Subcutaneous abdominal adipose tissue (tissue), 5 donors: ENCODE results near the gene TCEA2.

ENCODE experiments used
- H3K27ac ChIP-seq: one replicate; pipeline ENCODE4 v1.7.0; 2013; ENCODE audit warnings: low read depth, mild to moderate bottlenecking, inconsistent platforms, low read length, moderate library complexity
- H3K27me3 ChIP-seq, 5 donors: one replicate each; pipeline ENCODE4 v1.7.0; 2013; ENCODE audit warnings: low read length in 5 of 5, inconsistent platforms in 1 of 5; ENCODE audit not compliant: control insufficient read depth in 5 of 5, insufficient read depth in 4 of 5
- H3K36me3 ChIP-seq, 5 donors: one replicate each; pipeline ENCODE4 v1.7.0; 2013; ENCODE audit warnings: low read length in 5 of 5; ENCODE audit not compliant: control insufficient read depth in 5 of 5, insufficient read depth in 5 of 5
- H3K4me1 ChIP-seq, 5 donors: one replicate each; pipeline ENCODE4 v1.7.0; 2013; ENCODE audit warnings: low read length in 5 of 5, mild to moderate bottlenecking in 3 of 5, moderate library complexity in 1 of 5; ENCODE audit not compliant: control insufficient read depth in 5 of 5, insufficient read depth in 5 of 5
- H3K4me3 ChIP-seq, 5 donors: one replicate each; pipeline ENCODE4 v1.7.0; 2013; ENCODE audit warnings: low read length in 5 of 5, low read depth in 1 of 5
- H3K9ac ChIP-seq, 5 donors: one replicate each; pipeline ENCODE4 v1.7.0; 2013; ENCODE audit warnings: low read length in 5 of 5, mild to moderate bottlenecking in 4 of 5, moderate library complexity in 3 of 5
- H3K9me3 ChIP-seq, 5 donors: one replicate each; pipeline ENCODE4 v1.7.0; 2013; ENCODE audit warnings: low read length in 5 of 5; ENCODE audit not compliant: control insufficient read depth in 5 of 5
- donor health status: healthy.
- donor health status: healthy.
- donor health status: healthy.
- donor health status: healthy.
- donor health status: healthy.

The TCEA2 gene

DNA sequence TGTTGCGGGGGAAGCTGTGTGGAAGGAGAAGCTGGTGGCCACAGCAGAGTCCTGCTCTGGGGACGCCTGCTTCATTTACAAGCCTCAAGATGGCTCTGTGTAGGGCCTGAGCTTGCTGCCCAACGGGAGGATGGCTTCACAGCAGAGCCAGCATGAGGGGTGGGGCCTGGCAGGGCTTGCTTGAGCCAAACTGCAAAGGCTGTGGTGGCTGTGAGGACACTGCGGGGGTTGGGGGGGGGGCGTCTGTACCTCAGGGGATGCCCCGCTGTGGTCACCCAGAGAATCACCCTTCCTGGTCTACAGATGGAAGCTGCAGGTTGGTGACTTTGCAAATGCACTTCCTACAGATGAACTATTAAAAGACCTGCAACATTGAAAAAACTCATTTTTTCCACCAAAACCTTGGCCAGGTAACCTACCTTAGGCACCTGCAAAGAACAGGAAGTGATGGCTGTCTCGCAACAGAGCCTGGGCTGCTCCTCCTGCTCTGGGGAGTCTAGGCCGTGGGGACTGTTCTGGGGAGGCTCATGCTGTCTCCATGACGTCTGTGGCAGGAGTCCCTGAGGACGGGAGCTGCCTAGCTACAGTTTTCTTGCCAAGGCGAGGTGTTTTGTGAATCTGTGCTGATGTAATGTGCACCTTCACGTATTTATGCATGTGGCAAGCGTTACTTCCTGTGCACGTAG lies 37.0 kb downstream of the TCEA2 start:
- H3K36me3 ChIP-seq = peaks cover 0 to 17% (median 11%) of the 10 kb centered on the region in 5 donors
- H3K4me1 ChIP-seq = peaks cover 0 to 11% (median 7%) of the 10 kb centered on the region in 5 donors
- no peak overlapping the region for H3K9ac ChIP-seq
- H3K4me3 ChIP-seq = no peak overlapping the region
- no peak overlapping the region for H3K27ac ChIP-seq
- H3K27me3 ChIP-seq = peaks cover 5 to 42% (median 33%) of the 10 kb centered on the region in 5 donors
- H3K9me3 ChIP-seq = no peaks in the 10 kb centered on the region

DNA sequence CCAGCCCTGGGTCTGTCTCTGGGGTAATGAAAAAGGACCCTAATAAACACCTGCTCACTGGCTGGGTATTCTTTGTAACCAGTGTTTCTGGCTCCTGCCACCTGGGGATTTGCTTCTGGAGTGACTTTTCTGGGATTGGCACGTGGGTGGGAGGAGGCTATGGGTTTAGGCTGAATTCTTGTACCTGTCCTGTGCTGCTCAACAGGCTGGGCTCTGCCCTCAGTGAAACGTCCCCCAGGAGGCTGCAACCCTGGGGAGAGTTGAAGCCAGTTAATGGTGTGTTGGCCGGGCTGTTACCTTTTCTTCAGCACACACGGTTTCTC lies 37.5 kb downstream of the TCEA2 start:
- no peak overlapping the region for H3K27ac ChIP-seq
- H3K4me1 ChIP-seq = peaks cover 0 to 11% (median 7%) of the 10 kb centered on the region in 5 donors
- no peak overlapping the region for H3K4me3 ChIP-seq
- H3K27me3 ChIP-seq = peaks cover 5 to 43% (median 35%) of the 10 kb centered on the region in 5 donors
- H3K9me3 ChIP-seq = no peaks in the 10 kb centered on the region
- H3K9ac ChIP-seq = no peak overlapping the region
- H3K36me3 ChIP-seq = peaks cover 0 to 17% (median 11%) of the 10 kb centered on the region in 5 donors

DNA sequence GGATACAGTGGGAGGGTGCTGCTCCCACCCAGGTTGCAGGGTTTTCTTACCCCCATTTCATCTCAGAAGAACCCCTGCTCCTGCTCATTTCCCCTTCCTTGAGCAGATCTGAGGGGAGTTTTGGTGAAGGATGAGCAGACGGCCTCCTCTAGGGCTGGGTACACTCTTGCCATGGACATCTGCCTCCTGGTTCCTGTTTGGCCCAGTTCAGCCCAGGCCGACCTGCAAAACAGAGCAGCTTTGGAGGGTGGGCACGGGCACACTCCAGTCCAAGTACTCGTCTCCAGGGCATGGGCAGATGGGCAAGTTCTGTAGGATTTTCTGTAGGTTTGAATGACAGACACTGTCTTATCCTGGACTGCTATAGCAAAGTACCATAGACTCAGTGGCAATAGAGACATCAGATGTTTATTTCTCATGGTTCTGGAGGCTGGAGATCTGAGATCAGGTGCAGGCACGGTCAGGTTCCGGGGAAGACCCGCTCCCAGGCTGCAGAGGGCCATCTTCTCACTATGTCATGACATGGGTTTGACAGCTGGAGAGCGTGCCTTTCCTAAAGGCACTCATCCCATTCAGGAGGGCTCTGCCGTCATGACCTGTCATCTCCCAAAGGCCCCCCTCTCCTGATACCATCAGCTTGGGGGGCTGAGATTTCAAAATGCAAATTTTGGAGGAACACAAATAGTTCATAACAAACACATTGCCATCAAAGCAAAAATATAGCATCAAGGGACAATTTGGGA lies 38.1 kb downstream of the TCEA2 start:
- Histone ChIP-seq H3K4me3 (no peak overlapping the region), H3K27me3 (peaks cover 5 to 40% (median 35%) of the 10 kb centered on the region in 5 donors), H3K9me3 (no peaks in the 10 kb centered on the region), H3K4me1 (peaks cover 0 to 11% (median 7%) of the 10 kb centered on the region in 5 donors), H3K36me3 (peaks cover 0 to 17% (median 11%) of the 10 kb centered on the region in 5 donors), H3K9ac (no peak overlapping the region), H3K27ac (no peak overlapping the region)

DNA sequence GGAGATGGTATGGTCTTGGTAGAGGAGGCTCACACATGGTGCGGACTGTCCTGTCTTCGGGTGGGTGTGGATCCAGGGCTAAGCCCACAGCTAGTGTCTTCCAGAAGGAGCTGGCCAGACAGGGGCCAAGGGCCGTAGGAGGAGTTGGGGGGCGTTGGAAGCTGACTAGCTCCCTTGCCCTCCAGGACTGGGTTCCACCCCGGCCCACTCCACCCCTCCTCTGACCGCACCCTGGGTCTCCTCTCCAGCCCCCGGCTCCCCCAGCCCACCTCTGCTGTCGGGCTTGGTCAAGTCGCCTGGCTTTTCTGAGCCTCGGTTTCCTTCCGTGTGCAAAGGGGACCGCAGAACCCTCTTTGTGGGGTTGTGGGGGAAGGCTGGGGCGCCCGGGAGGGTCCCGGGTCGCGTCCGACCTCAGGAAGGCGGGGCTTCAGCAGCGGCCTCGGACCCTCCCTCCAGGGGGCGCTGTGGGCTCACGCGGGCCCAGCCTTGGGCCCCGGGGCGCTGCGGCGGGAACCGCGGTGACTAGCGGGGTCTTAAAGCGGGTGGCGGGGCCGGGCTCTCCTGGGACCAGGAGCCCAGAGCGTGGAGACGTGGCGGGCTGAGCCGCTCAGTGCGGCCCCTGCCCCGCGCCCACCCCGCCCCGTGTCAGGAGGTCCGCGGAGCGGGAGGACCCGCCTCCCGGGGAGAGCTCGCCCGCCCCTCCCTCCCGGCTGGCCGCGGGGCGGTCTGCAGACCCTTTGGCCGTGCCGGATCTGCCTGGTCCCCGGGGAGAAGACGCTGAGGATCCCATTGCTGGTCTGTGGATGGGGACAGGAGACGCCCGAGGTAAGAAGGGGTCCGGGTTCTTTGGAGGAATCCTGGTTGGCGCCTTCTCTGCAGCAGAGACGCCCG lies 39.0 kb downstream of the TCEA2 start:
- Histone ChIP-seq H3K9me3 (no peaks in the 10 kb centered on the region), H3K9ac (no peak overlapping the region), H3K4me3 (peak overlapping the region in 3 of 5 donors; percentile 27 to 53 (median 28)), H3K27ac (no peak overlapping the region), H3K4me1 (peaks cover 0 to 11% (median 7%) of the 10 kb centered on the region in 5 donors), H3K27me3 (peaks cover 5 to 47% (median 39%) of the 10 kb centered on the region in 5 donors), H3K36me3 (peaks cover 0 to 17% (median 10%) of the 10 kb centered on the region in 5 donors)

DNA sequence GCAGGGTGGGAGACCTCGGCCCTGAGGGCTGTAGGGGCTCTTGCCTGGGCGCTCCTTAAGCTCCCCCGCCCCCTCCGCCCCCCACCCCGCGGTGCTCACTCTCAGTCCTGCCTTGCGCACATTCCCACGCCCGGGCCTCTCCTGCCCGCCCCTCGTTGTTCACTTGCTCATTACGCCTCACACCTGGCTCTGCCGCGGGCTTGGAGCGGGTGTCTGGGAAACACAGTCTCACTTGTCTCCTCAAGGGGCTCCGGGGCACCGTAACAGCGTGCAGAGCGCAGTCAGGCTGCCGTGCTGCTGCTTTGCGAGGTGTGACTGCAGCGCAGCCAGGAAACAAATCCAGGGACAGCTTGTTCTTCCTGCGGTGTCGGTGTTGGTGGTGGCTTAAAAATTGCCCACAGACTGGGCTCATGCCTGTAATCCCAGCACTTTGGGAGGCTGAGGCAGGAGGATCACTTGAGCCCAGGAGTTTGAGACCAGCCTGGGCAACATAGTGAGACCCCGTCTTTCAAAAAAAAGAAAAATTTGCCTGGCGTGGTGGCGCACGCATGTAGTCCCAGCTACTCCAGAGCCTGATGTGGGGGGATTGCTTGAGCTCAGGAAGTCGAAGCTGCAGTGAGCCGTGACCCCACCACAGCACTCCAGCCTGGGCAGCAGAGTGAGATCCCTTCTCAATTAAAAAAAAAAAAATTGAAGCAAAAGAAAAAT lies 39.8 kb downstream of the TCEA2 start:
- H3K9ac ChIP-seq = no peak overlapping the region
- peaks cover 0 to 14% (median 9%) of the 10 kb centered on the region in 5 donors for H3K36me3 ChIP-seq
- peak overlapping the region in 1 of 5 donors; percentile 53 for H3K4me3 ChIP-seq
- no peaks in the 10 kb centered on the region for H3K9me3 ChIP-seq
- H3K4me1 ChIP-seq = peaks cover 0 to 14% (median 7%) of the 10 kb centered on the region in 5 donors
- H3K27me3 ChIP-seq = peaks cover 5 to 52% (median 45%) of the 10 kb centered on the region in 5 donors
- H3K27ac ChIP-seq = no peak overlapping the region

GRCh38 chr20:64103871-64104666 lies 41.1 kb downstream of the TCEA2 start:
- H3K4me1 ChIP-seq = peaks cover 0 to 18% (median 7%) of the 10 kb centered on the region in 5 donors
- H3K4me3 ChIP-seq = no peak overlapping the region
- no peak overlapping the region for H3K27ac ChIP-seq
- no peak overlapping the region for H3K9ac ChIP-seq
- no peaks in the 10 kb centered on the region for H3K9me3 ChIP-seq
- peaks cover 5 to 57% (median 50%) of the 10 kb centered on the region in 5 donors for H3K27me3 ChIP-seq
- H3K36me3 ChIP-seq = peaks cover 0 to 2% (median 0%) of the 10 kb centered on the region in 5 donors

GRCh38 chr20:64104667-64105451 lies 41.9 kb downstream of the TCEA2 start:
- no peaks in the 10 kb centered on the region for H3K9me3 ChIP-seq
- H3K4me1 ChIP-seq = peaks cover 0 to 18% (median 7%) of the 10 kb centered on the region in 5 donors
- H3K4me3 ChIP-seq = no peak overlapping the region
- H3K27ac ChIP-seq = no peak overlapping the region
- H3K36me3 ChIP-seq = no peaks in the 10 kb centered on the region
- H3K27me3 ChIP-seq = peaks cover 5 to 61% (median 50%) of the 10 kb centered on the region in 5 donors
- no peak overlapping the region for H3K9ac ChIP-seq

DNA sequence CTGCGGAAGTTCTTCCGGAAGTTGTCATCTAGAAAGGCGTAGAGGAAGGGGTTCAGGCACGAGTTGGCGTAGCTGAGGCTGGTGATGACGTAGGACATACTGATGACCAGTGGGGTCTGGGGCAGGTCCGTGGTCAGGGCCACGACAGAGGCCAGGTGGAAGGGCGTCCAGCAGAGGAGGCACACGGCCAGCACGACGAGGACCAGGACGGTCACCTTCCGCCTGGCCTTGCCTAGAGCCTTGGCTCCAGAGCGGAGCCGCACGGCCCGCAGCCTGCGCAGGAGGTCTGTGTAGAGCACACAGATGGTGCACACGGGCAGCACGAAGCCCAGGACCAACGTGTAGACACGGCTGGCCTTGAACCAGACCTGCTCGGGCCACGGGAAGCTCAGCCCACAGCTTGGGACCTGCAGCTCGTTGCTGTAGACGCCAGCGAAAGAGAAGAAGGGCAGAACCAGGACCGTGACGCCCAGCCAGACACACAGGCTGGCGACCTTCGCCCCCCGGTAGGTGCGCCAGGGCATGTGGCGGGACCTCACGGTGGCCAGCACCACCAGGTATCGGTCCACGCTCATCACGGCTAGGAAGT lies 42.9 kb downstream of the TCEA2 start:
- Histone ChIP-seq H3K9ac (no peak overlapping the region), H3K27me3 (peaks cover 5 to 59% (median 48%) of the 10 kb centered on the region in 5 donors), H3K9me3 (no peaks in the 10 kb centered on the region), H3K4me3 (no peak overlapping the region), H3K36me3 (no peaks in the 10 kb centered on the region), H3K27ac (no peak overlapping the region), H3K4me1 (peaks cover 0 to 18% (median 7%) of the 10 kb centered on the region in 5 donors)
